Caki2 (cell line): ENCODE results near the gene DOCK4. TPM values are rescaled to one million over a fixed set of nuclear protein-coding genes. Genes with fewer than 3 reads are reported as not detected.
A peak's percentile ranks its signal among the peaks of the same experiment; 100 is the strongest.

Source experiments
- DNase-seq: peaks from one replicate; pipeline ENCODE4 v3.0.0-alpha.2; 2015; ENCODE audit warnings: low read depth
- in situ Hi-C: cut with HindIII; loops from 2 replicates; pipeline ENCODE4 v1.10.0; 2016; ENCODE audit warnings: low sequenced_read_pairs, low pct_unique_long_range_greater_than_20kb, mixed read lengths
- total RNA-seq: library from RNA; depleted of rRNA; stranded (reverse); fragments of >200 nt; shearing (Covaris generic); gene quantifications from 2 replicates; pipeline ENCODE4 v1.2.3, GENCODE V29; 2014; ENCODE audit warnings: low replicate concordance

DOCK4 gene
- total RNA-seq, 1 experiment from 2014 or later: 3.5 TPM

DNA sequence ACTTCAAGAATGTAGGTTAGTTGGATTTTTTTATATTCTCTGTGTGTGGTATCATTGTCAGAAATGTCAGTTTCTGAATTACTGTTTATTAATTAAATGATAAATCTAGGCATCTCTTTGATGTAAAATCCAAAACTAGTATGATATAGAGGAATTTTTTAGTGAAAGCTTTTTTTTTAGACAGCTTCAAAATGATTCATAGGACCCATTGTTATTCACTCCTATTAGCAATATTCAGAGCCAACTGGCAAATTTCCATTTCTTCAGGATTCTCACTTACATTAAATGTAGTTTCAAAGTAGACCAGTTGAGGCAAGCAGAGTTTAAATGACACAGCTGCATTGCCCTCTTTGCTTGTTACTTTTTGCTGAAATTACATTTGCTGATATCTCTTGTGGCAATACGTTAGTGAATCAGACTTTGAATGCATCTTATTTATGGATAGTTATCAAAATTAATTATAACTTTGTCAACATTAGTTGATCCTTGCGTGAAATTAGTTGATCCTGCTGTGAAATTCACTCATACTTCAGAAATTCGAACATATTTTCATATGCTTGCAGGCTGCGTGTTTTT lies 20.6 kb upstream of the DOCK4 start:
- in situ Hi-C loops: no loop called here
- DNase-seq: no peak

DNA sequence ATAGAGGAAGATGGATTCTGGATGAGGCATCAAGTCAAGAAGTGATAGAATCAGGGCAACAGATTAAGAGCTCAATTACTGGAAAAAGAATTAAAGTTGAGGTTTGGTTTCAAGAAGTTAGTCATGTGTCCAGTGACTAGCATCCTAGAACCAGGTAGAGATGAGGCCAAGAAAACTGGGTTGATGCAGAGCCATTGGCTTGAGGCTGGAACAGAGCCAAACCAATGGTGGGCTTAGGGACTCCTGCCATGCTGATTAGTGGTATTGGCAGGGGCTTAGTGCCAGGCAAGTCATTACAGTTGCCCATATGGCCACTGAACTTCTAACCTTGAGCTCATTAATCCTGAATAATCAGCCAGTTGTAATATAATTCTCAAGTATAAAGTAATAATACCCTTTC lies 18.8 kb upstream of the DOCK4 start:
- no peak for DNase-seq
- in situ Hi-C loops: no loop called here

DNA sequence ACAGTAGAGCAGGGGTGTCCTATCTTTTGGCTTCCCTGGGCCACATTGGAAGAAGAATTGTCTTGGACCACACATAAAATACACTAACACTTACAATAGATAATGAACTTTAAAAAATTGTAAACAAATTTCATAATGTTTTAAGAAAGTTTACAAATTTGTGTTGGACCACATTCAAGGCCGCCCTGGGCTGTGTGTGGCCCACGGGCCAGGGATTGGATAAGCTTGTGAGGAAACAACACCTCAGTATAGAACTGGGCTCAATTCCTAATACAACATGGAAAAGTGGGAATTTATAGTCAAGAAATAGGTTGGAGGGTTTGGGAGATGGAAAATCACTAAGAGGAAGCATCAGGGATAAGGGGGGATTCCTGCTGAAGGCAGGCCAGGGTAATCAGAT lies 18.0 kb upstream of the DOCK4 start:
- no peak for DNase-seq
- in situ Hi-C loops: no loop called here

- in situ Hi-C loops: no loop called here
- DNase-seq: no peak
Observed at GRCh38 chr7:112223310-112223709, 17.1 kb upstream of the DOCK4 start.

DNA sequence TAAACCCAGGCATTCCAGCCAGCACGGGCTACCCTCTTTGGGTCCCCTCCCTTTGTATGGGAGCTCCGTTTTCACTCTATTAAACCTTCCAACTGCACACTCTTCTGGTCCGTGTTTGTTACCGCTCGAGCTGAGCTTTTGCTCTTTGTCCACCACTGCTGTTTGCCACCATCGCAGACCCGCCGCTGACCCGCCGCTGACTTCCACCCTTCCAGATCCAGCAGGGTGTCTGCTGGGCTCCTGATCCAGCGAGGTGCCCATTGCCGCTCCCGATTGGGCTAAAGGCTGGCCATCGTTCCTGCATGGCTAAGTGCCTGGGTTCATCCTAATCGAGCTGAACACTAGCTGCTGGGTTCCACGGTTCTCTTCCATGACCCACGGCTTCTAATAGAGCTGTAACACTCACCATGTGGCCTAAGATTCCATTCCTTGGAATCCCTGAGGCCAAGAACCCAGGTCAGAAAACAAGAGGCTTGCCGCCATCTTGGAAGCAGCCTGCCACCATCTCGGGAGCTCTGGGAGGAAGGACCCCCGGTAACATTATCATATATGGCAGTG lies 14.8 kb upstream of the DOCK4 start:
- DNase-seq: no peak
- in situ Hi-C loops: no loop called here

- no peak for DNase-seq
- in situ Hi-C loops: no loop called here
Observed at GRCh38 chr7:112215787-112216186, 9.6 kb upstream of the DOCK4 start.

- DNase-seq: no peak
- in situ Hi-C loops: no loop called here
Observed at GRCh38 chr7:112214883-112215282, 8.7 kb upstream of the DOCK4 start.

GRCh38 chr7:112214268-112214667 lies 8.1 kb upstream of the DOCK4 start:
- DNase-seq: no peak
- in situ Hi-C loops: no loop called here

- in situ Hi-C loops: no loop called here
- DNase-seq: no peak
Observed at GRCh38 chr7:112213735-112214134, 7.5 kb upstream of the DOCK4 start.

GRCh38 chr7:112212571-112212970 lies 6.4 kb upstream of the DOCK4 start:
- in situ Hi-C loops: no loop called here
- no peak for DNase-seq

- DNase-seq: peak; percentile 59
Observed at GRCh38 chr7:112211348-112211907, 5.2 kb upstream of the DOCK4 start.

GRCh38 chr7:112207765-112208164 lies 1.6 kb upstream of the DOCK4 start:
- no peak for DNase-seq
- in situ Hi-C loops: no loop called here

More at GRCh38 chr7:112211348-112211907, 5.2 kb upstream of the DOCK4 start:
- in situ Hi-C loops: no loop called here

GRCh38 chr7:112206991-112207592 lies 893 bp upstream of the DOCK4 start:
- peak; percentile 51 for DNase-seq
- in situ Hi-C loops: no loop called here

DNA sequence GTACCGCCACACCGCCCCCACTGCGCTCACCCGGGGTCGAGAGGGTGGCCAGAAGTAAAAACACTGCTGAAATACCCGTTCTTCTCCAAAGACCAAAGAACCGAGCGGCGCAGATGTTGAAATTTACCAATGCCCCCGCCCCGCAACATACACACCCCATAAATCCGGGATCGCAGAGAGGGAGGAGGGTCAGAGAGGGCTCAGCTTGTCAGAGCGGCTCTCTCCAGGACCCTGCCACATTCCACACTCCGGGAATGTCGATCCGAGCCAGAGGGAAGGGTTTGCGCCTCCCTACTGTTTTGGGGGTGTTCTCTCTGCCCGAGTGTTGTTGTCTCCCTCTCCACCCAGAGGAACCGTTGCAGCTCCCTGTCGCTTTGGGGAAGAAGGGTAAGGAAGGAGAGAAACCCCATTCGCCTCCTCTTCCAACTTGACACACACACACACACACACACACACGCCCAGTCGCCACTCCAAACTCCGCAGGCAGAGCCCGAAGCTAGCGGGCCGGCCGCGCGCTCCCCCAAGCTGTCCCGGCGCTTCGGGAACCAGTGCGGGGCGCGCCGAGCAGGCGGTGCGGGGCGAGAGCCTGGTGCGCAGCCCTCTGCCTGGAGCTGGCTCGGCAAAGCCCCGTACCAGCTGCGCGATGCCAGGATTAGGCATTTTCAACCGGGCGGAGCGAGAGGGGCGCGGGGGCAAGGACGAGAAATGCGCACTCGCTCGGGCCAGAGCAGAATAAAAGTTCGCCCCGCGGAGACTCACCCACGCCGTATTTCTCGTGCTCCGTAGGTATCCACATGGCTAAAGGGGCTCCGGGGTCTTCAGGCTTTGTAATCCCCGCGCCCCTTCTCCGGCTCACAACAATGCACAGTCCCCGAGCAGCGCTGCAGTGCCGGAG lies 609 bp downstream of the DOCK4 start:
- in situ Hi-C loops: no loop called here
- DNase-seq: peak; percentile 65

- DNase-seq: peak; percentile 25
- in situ Hi-C loops: no loop called here
Observed at GRCh38 chr7:112204499-112205342, 1.5 kb downstream of the DOCK4 start.

DNA sequence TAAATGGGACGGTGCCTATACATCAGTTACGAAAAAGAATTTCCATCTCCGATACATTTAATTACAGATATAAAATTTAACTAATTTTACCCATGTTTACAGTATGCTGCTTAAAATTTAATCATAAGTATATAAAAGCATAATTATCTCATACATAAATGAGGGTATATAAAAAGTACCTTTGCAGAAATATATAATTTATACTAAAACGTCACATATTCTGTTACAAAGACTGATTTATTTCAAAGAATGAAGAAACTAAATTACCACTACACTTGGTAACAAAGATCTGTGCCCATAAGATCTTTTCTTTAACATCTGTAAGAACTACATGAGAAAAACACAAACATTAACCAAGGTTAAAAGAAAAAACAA lies 2.8 kb downstream of the DOCK4 start:
- in situ Hi-C loops: no loop called here
- no peak for DNase-seq

DNA sequence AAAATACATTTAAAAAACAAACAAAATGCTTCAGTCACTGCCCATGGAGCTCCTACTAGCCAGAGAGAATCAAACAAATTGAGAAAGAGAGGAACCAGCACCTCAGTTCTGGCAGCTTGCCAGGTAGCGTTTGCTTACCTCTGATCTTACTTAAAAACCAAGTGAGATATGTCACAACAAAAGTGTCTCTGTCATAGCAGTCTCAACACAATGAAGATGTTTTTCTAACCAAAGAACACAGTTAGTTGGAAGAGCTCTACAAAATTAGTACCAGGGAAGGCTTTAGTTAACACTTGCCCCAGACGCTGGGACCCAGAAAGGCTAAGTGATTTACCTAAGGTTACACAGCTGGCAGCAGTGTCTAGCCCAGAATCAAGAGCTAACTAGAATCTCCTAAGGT lies 3.4 kb downstream of the DOCK4 start:
- no peak for DNase-seq
- in situ Hi-C loops: no loop called here

DNA sequence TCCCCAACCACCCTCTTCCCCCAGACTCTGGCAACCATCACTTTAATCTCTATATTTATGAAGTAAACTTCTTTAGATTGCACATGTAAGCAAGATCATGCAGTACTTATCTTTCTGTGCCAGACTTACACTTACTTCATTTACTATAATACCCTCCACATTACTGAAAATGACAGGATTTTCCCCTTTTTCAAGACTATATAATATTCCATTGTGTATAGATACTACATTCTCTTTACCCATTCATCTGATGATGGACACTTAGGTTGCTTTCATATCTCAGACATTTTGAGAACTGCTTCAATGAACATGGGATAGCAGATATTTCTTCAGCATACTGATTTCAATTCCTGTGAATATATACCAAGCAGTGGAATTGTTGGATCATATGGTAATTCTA lies 4.4 kb downstream of the DOCK4 start:
- DNase-seq: no peak
- in situ Hi-C loops: no loop called here
